Lung microvascular endothelial cell (primary cell): ENCODE results near the gene ESPNL. TPM values are rescaled to one million over a fixed set of nuclear protein-coding genes. Genes with fewer than 3 reads are reported as not detected.
"Not testable (repeated sequence)": the region's sequence is repeated elsewhere in the genome, so short reads cannot be mapped to it uniquely, and the experiment has no call there.

Experiments used
- DNase-seq, 2 donors: peaks; one replicate each; pipeline versions ENCODE4 v3.0.0 to v3.0.0-alpha.2; 2010; ENCODE audit warnings: low read depth in 2 of 2
- total RNA-seq: library from RNA; depleted of rRNA; stranded (reverse); fragments of >200 nt; gene quantifications from 2 replicates; pipeline ENCODE4 v1.2.1, GENCODE V29; 2014

Gene ESPNL
- total RNA-seq, 1 donor from 2014 or later, result not detected

GRCh38 chr2:238114331-238114841, 14.2 kb downstream of the ESPNL start:
- no peak for DNase-seq

- DNase-seq, result no peak
Measured at GRCh38 chr2:238114851-238115660, 14.9 kb downstream of the ESPNL start.

GRCh38 chr2:238115709-238116108, 15.6 kb downstream of the ESPNL start:
- not testable (repeated sequence) for DNase-seq

- no peak for DNase-seq
Measured at GRCh38 chr2:238116298-238117198, 16.4 kb downstream of the ESPNL start.

GRCh38 chr2:238117199-238118154, 17.3 kb downstream of the ESPNL start:
- DNase-seq, result no peak

- no peak for DNase-seq
Measured at GRCh38 chr2:238119756-238120462, 19.8 kb downstream of the ESPNL start.

- no peak for DNase-seq
Measured at GRCh38 chr2:238120463-238121298, 20.5 kb downstream of the ESPNL start.

- no peak for DNase-seq
Measured at GRCh38 chr2:238121511-238122286, 21.6 kb downstream of the ESPNL start.

GRCh38 chr2:238122287-238123217, 22.4 kb downstream of the ESPNL start:
- DNase-seq, result no peak

GRCh38 chr2:238123218-238123971, 23.3 kb downstream of the ESPNL start:
- no peak for DNase-seq

GRCh38 chr2:238123991-238124470, 23.9 kb downstream of the ESPNL start:
- DNase-seq, result no peak

GRCh38 chr2:238124488-238125126, 24.5 kb downstream of the ESPNL start:
- DNase-seq, result no peak

GRCh38 chr2:238125127-238125885, 25.2 kb downstream of the ESPNL start:
- no peak for DNase-seq

GRCh38 chr2:238126338-238126737, 26.2 kb downstream of the ESPNL start:
- DNase-seq, result no peak

GRCh38 chr2:238126775-238127164, 26.6 kb downstream of the ESPNL start:
- no peak for DNase-seq
